Endothelial cell of umbilical vein (primary cell): ENCODE results near the gene PTTG2. TPM values are rescaled to one million over a fixed set of nuclear protein-coding genes. Genes with fewer than 3 reads are reported as not detected.

Source experiments
- BruUV-seq: library from RNA; stranded (reverse); fragments of 400-500 nt; replicated peaks from 2 replicates; lab custom pipeline; 2021; lab: Mats Ljungman, UMichigan
- CTCF ChIA-PET: fragments of 300-600, 350-600 bp; sonication (Branson Sonifier 250); formaldehyde crosslinking; loops from one replicate; lab custom pipeline; 2021; ENCODE audit warnings: antibody characterized with exemption, inconsistent platforms; lab: Charles Lee
- POLR2A ChIA-PET: fragments of 300-600, 350-600 bp; sonication (Branson Sonifier 250); formaldehyde crosslinking; loops from one replicate; lab custom pipeline; 2021; ENCODE audit warnings: antibody characterized with exemption, inconsistent platforms; lab: Charles Lee
- DNase-seq: peaks from one replicate; pipeline ENCODE4 v3.0.0-alpha.2; 2011; ENCODE audit warnings: low read depth, low spot score
- FAIRE-seq: peaks from 2 replicates; lab custom pipeline; 2011; peaks lifted over from hg19 to GRCh38; lab: Jason Lieb, UNC
- H2AFZ ChIP-seq: 2 replicates; pipeline ENCODE4 v1.6.0; 2012; ENCODE audit warnings: low read depth, low read length, control low read depth, inconsistent platforms
- H3K27ac ChIP-seq: 2 replicates; pipeline ENCODE4 v1.5.1; 2011; ENCODE audit warnings: low read depth, mild to moderate bottlenecking, control low read depth, low read length, moderate library complexity; ENCODE audit not compliant: insufficient read depth
- H3K27me3 ChIP-seq, 2 experiments: 2 replicates each; pipeline versions ENCODE4 v1.6.0 to v1.6.1; 2011; ENCODE audit warnings: low read length in 2 of 2, mixed read lengths in 1 of 2; ENCODE audit not compliant: control insufficient read depth in 2 of 2, insufficient read depth in 2 of 2
- H3K36me3 ChIP-seq, 2 experiments: 2 replicates in 1 of 2; 3 replicates in 1 of 2; pipeline ENCODE4 v1.5.1; 2011; ENCODE audit warnings: low read length in 2 of 2, mild to moderate bottlenecking in 1 of 2, moderate library complexity in 1 of 2; ENCODE audit not compliant: control insufficient read depth in 2 of 2, insufficient read depth in 2 of 2; ENCODE audit errors: extremely low read depth in 1 of 2
- H3K4me1 ChIP-seq: 3 replicates; pipeline ENCODE4 v1.5.1; 2011; ENCODE audit warnings: mild to moderate bottlenecking, low read length; ENCODE audit not compliant: control insufficient read depth, insufficient read depth; ENCODE audit errors: extremely low read depth
- H3K4me2 ChIP-seq: 2 replicates; pipeline ENCODE4 v1.6.1; 2011; ENCODE audit warnings: low read length, control low read depth, mixed read lengths; ENCODE audit not compliant: insufficient read depth
- H3K4me3 ChIP-seq, 3 experiments: fragments of 200-600 bp in 1 of 3; sonication (generic), shearing (Covaris generic) in 1 of 3; replicated peaks in 1 of 3; 2 replicates each; pipeline ENCODE4 v1.5.1; 2011 to 2016; ENCODE audit warnings: control low read depth in 3 of 3, low read length in 3 of 3, mild to moderate bottlenecking in 2 of 3, inconsistent platforms in 1 of 3, low read depth in 1 of 3, moderate library complexity in 1 of 3; ENCODE audit not compliant: insufficient read depth in 1 of 3
- H3K79me2 ChIP-seq: 2 replicates; pipeline ENCODE4 v1.6.0; 2012; ENCODE audit warnings: low read length, inconsistent platforms; ENCODE audit not compliant: control insufficient read depth, insufficient read depth
- H3K9ac ChIP-seq: replicated peaks from 2 replicates; pipeline ENCODE3; 2011; ENCODE audit warnings: low read length, control low read depth; ENCODE audit not compliant: insufficient read depth; ENCODE audit errors: extremely low read depth
- H3K9me1 ChIP-seq: replicated peaks from 3 replicates; pipeline ENCODE4 v1.6.0; 2011; ENCODE audit warnings: mild to moderate bottlenecking, low read length; ENCODE audit not compliant: control insufficient read depth, insufficient read depth; ENCODE audit errors: extremely low read depth
- H3K9me3 ChIP-seq: replicated peaks from 2 replicates; pipeline ENCODE4 v1.5.1; 2012; ENCODE audit warnings: low read length, inconsistent platforms; ENCODE audit not compliant: control insufficient read depth, insufficient read depth
- H4K20me1 ChIP-seq: replicated peaks from 2 replicates; pipeline ENCODE3; 2011; ENCODE audit warnings: mild to moderate bottlenecking, low read length; ENCODE audit not compliant: control insufficient read depth, insufficient read depth; ENCODE audit errors: extremely low read depth
- EZH2 ChIP-seq: IDR thresholded peaks from 2 replicates; pipeline ENCODE4 v1.6.1; 2012; ENCODE audit warnings: borderline replicate concordance, low read depth, mild to moderate bottlenecking, moderate library complexity, low read length, inconsistent platforms; ENCODE audit not compliant: severe bottlenecking
- FOS ChIP-seq: IDR thresholded peaks from 2 replicates; pipeline ENCODE4 v1.6.1; 2011; ENCODE audit warnings: mild to moderate bottlenecking, low read length, moderate library complexity, borderline replicate concordance; ENCODE audit not compliant: insufficient read depth
- GATA2 ChIP-seq: IDR thresholded peaks from 2 replicates; pipeline ENCODE4 v1.7.0; 2011; ENCODE audit warnings: low read depth, mild to moderate bottlenecking, moderate library complexity, mixed read lengths, low read length; ENCODE audit not compliant: insufficient read length, insufficient read depth
- JUN ChIP-seq: IDR thresholded peaks from 2 replicates; pipeline ENCODE4 v1.6.1; 2011; ENCODE audit warnings: borderline replicate concordance, low read depth; ENCODE audit not compliant: insufficient read length, insufficient read depth
- MAX ChIP-seq: IDR thresholded peaks from 2 replicates; pipeline ENCODE4 v1.6.1; 2011; ENCODE audit not compliant: insufficient read depth, insufficient read length
- MYC ChIP-seq: IDR thresholded peaks from one replicate; pipeline ENCODE4 v1.6.1; 2011; ENCODE audit warnings: mild to moderate bottlenecking, low read depth, low read length
- POLR2A ChIP-seq: IDR thresholded peaks from 2 replicates; pipeline ENCODE4 v1.6.1; 2012; ENCODE audit warnings: low read depth, mild to moderate bottlenecking, control low read depth, low read length
- POLR2AphosphoS5 ChIP-seq: IDR thresholded peaks from 2 replicates; pipeline ENCODE4 v1.6.1; 2012; ENCODE audit warnings: low read depth, mild to moderate bottlenecking, control low read depth, low read length, moderate library complexity; ENCODE audit not compliant: insufficient read depth
- dilution Hi-C: fragments of 300-500 bp; cut with MboI; formaldehyde crosslinking; loops from one replicate; pipeline ENCODE4 v1.15.0; 2019; ENCODE audit warnings: low sequenced_read_pairs; ENCODE audit not compliant: extremely low pct_ligation_motif_present
- intact Hi-C: fragments of 100-400 bp; cut with micrococcal nuclease; formaldehyde crosslinking; loops from one replicate; pipeline ENCODE4 v1.10.0; 2022
- polyA plus RNA-seq, 4 experiments: library from polyadenylated mRNA; depleted of rRNA in 3 of 4; stranded (reverse) in 3 of 4; unstranded in 1 of 4; fragments of >200 nt; gene quantifications; 2 replicates each; pipeline versions ENCODE4 v1.2.1 to v1.2.3, GENCODE V29; 2011 to 2012; ENCODE audit warnings: missing spikeins in 1 of 4
- total RNA-seq: library from RNA; stranded (reverse); gene quantifications from 2 replicates; pipeline ENCODE4 v1.2.3, GENCODE V29; 2021
- TF ChIP-seq, protein P1 (sequence below), 2 donors: IDR thresholded peaks; 1 replicate in 1 of 2; 2 replicates in 1 of 2; pipeline ENCODE4 v1.5.1; 2011; ENCODE audit warnings: low read length in 2 of 2, mild to moderate bottlenecking in 2 of 2, moderate library complexity in 2 of 2, control low read depth in 1 of 2, inconsistent platforms in 1 of 2, low read depth in 1 of 2; ENCODE audit not compliant: insufficient read depth in 1 of 2; ENCODE audit errors: extremely low read depth in 1 of 2

The PTTG2 gene
- total and polyA plus RNA-seq, 2 donors (not counting 3 experiments of a cell fraction or from before 2014, with no cell fraction given) = not detected

GRCh38 chr4:37935026-37935425 is 25.2 kb upstream of the PTTG2 start:
- H4K20me1 ChIP-seq = no peaks in the 10 kb centered on the region
- intact Hi-C loops = no loop called here
- peaks cover 0 to 1% of the 10 kb centered on the region in 2 experiments for H3K27me3 ChIP-seq
- no TSS peak for BruUV-seq
- no peak for TF ChIP-seq POLR2A
- TF ChIP-seq MYC = no peak
- no peak for TF ChIP-seq POLR2AphosphoS5
- TF ChIP-seq EZH2 = no peak
- no peak for TF ChIP-seq MAX
- no peak for TF ChIP-seq FOS
- TF ChIP-seq JUN = no peak
- TF ChIP-seq, protein P1, sequence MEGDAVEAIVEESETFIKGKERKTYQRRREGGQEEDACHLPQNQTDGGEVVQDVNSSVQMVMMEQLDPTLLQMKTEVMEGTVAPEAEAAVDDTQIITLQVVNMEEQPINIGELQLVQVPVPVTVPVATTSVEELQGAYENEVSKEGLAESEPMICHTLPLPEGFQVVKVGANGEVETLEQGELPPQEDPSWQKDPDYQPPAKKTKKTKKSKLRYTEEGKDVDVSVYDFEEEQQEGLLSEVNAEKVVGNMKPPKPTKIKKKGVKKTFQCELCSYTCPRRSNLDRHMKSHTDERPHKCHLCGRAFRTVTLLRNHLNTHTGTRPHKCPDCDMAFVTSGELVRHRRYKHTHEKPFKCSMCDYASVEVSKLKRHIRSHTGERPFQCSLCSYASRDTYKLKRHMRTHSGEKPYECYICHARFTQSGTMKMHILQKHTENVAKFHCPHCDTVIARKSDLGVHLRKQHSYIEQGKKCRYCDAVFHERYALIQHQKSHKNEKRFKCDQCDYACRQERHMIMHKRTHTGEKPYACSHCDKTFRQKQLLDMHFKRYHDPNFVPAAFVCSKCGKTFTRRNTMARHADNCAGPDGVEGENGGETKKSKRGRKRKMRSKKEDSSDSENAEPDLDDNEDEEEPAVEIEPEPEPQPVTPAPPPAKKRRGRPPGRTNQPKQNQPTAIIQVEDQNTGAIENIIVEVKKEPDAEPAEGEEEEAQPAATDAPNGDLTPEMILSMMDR (IDR thresholded peaks at IDR 0.05; ENCODE audit: extremely low read depth in 1 of 2, insufficient read depth in 1 of 2, low read depth in 1 of 2, low read length in 2 of 2) = no peak
- no peak for TF ChIP-seq GATA2
- FAIRE-seq = no peak
- H3K9me1 ChIP-seq = no peaks in the 10 kb centered on the region
- H2AFZ ChIP-seq = no peak overlapping the region
- H3K4me3 ChIP-seq = no peak overlapping the region
- no peak overlapping the region for H3K27ac ChIP-seq
- CTCF ChIA-PET = interaction anchor here (1.8 kb wide), 1 partner anchor 100 kb away, joined by 7 read pairs; no protein-coding TSS in a partner anchor
- DNase-seq = no peak
- dilution Hi-C loops = no loop called here
- H3K36me3 ChIP-seq = no peaks in the 10 kb centered on the region
- H3K9me3 ChIP-seq = no peaks in the 10 kb centered on the region
- POLR2A ChIA-PET = no interaction called here
- no peaks in the 10 kb centered on the region for H3K79me2 ChIP-seq
- H3K4me1 ChIP-seq = no peaks in the 10 kb centered on the region
- H3K4me2 ChIP-seq = no peak overlapping the region
- H3K9ac ChIP-seq = no peak overlapping the region
